H1 (cell line): ENCODE measurements around the gene PGAP3. TPM values are rescaled to one million over a fixed set of nuclear protein-coding genes. Genes with fewer than 3 reads are reported as not detected.

ENCODE experiments used
- CTCF ChIA-PET: fragments of 300-600 bp; sonication (Branson Sonifier 250); formaldehyde crosslinking; loops from one replicate; lab custom pipeline; 2021; ENCODE audit not compliant: partially characterized antibody; lab: Charles Lee
- POLR2A ChIA-PET: fragments of 300-600 bp; sonication (Branson Sonifier 250); formaldehyde crosslinking; loops from one replicate; lab custom pipeline; 2021; ENCODE audit warnings: inconsistent platforms; ENCODE audit not compliant: partially characterized antibody; lab: Charles Lee
- DNase-seq, 2 experiments: peaks; one replicate each; pipeline versions ENCODE4 v3.0.0 to v3.0.0-alpha.2; 2010 to 2022; ENCODE audit warnings: low spot score in 2 of 2, low read depth in 1 of 2, mixed read lengths in 1 of 2
- FAIRE-seq: peaks from 2 replicates; lab custom pipeline; 2011; peaks lifted over from hg19 to GRCh38; lab: Jason Lieb, UNC
- H2AFZ ChIP-seq: 2 replicates; pipeline ENCODE4 v1.8.1; 2012; ENCODE audit warnings: low read length, inconsistent platforms
- H2AK5ac ChIP-seq: 2 replicates; pipeline ENCODE4 v1.6.1; 2013; ENCODE audit warnings: low read depth, low read length
- H2BK120ac ChIP-seq: replicated peaks from 2 replicates; pipeline ENCODE3; 2013; ENCODE audit warnings: low read depth, low read length, inconsistent platforms
- H2BK12ac ChIP-seq: 2 replicates; pipeline ENCODE4 v1.6.1; 2013; ENCODE audit warnings: low read depth, low read length
- H2BK15ac ChIP-seq: 2 replicates; pipeline ENCODE4 v1.6.1; 2013; ENCODE audit warnings: low read length
- H2BK20ac ChIP-seq: 2 replicates; pipeline ENCODE4 v1.6.1; 2013; ENCODE audit warnings: low read length
- H2BK5ac ChIP-seq: 2 replicates; pipeline ENCODE4 v1.6.1; 2013; ENCODE audit warnings: low read depth, low read length
- H3K14ac ChIP-seq: 2 replicates; pipeline ENCODE4 v1.6.1; 2013; ENCODE audit warnings: inconsistent platforms; ENCODE audit not compliant: insufficient read length
- H3K18ac ChIP-seq: 2 replicates; pipeline ENCODE4 v1.6.1; 2013; ENCODE audit warnings: low read length; ENCODE audit errors: extremely low read depth
- H3K23ac ChIP-seq: 2 replicates; pipeline ENCODE4 v1.6.1; 2013; ENCODE audit warnings: inconsistent platforms; ENCODE audit not compliant: insufficient read length
- H3K23me2 ChIP-seq: 2 replicates; pipeline ENCODE4 v1.6.1; 2013; ENCODE audit warnings: low read depth, low read length
- H3K27ac ChIP-seq: 2 replicates; pipeline ENCODE4 v1.6.1; 2011; ENCODE audit warnings: low read depth, low read length, inconsistent platforms
- H3K27me3 ChIP-seq, 4 experiments: replicated peaks in 1 of 4; 1 replicate in 1 of 4; 2 replicates in 3 of 4; pipeline versions ENCODE4 v1.6.1 to v1.8.1; 2011 to 2013; ENCODE audit warnings: low read length in 3 of 4, mild to moderate bottlenecking in 3 of 4, inconsistent platforms in 2 of 4, mixed read lengths in 2 of 4, moderate library complexity in 1 of 4; ENCODE audit not compliant: control insufficient read depth in 3 of 4, insufficient read depth in 3 of 4; ENCODE audit errors: extremely low read depth in 1 of 4
- H3K36me3 ChIP-seq, 4 experiments: 2 replicates each; pipeline versions ENCODE4 v1.6.1 to v1.8.1; 2011 to 2013; ENCODE audit warnings: mild to moderate bottlenecking in 4 of 4, low read length in 3 of 4, moderate library complexity in 2 of 4, control low read depth in 1 of 4, inconsistent platforms in 1 of 4; ENCODE audit not compliant: insufficient read depth in 4 of 4, control insufficient read depth in 2 of 4
- H3K4ac ChIP-seq: replicated peaks from 2 replicates; pipeline ENCODE3; 2013; ENCODE audit warnings: low read length, low read depth, mixed read lengths, inconsistent platforms; ENCODE audit not compliant: insufficient read length
- H3K4me1 ChIP-seq, 4 experiments: replicated peaks in 1 of 4; 1 replicate in 1 of 4; 2 replicates in 3 of 4; pipeline versions ENCODE4 v1.6.1 to v1.8.1; 2011 to 2013; ENCODE audit warnings: low read length in 3 of 4, inconsistent platforms in 2 of 4, mixed read lengths in 1 of 4; ENCODE audit not compliant: insufficient read depth in 4 of 4, control insufficient read depth in 3 of 4
- H3K4me2 ChIP-seq, 2 experiments: 2 replicates each; pipeline versions ENCODE4 v1.6.1 to v1.8.1; 2011 to 2013; ENCODE audit warnings: low read depth in 2 of 2, low read length in 2 of 2, control low read depth in 1 of 2, inconsistent platforms in 1 of 2, mild to moderate bottlenecking in 1 of 2; ENCODE audit not compliant: insufficient read depth in 1 of 2
- H3K4me3 ChIP-seq, 4 experiments: fragments of 200-600, 300-600 bp in 1 of 4; sonication (generic), shearing (Covaris generic), sonication (Bioruptor Twin) in 1 of 4; 2 replicates each; pipeline versions ENCODE4 v1.5.1 to v1.8.1; 2011 to 2016; ENCODE audit warnings: low read length in 4 of 4, low read depth in 3 of 4, control low read depth in 2 of 4, inconsistent platforms in 2 of 4, mild to moderate bottlenecking in 2 of 4, mixed read lengths in 1 of 4, moderate library complexity in 1 of 4; ENCODE audit not compliant: insufficient read depth in 2 of 4; ENCODE audit errors: extremely low read depth in 1 of 4
- H3K56ac ChIP-seq: replicated peaks from 2 replicates; pipeline ENCODE3; 2013; ENCODE audit warnings: low read depth, mild to moderate bottlenecking, mixed read lengths, low read length, inconsistent platforms; ENCODE audit not compliant: insufficient read length
- H3K79me1 ChIP-seq: 2 replicates; pipeline ENCODE4 v1.6.1; 2013; ENCODE audit warnings: low read depth, low read length, control low read depth
- H3K79me2 ChIP-seq, 2 experiments: 2 replicates each; pipeline versions ENCODE4 v1.6.1 to v1.8.1; 2012 to 2013; ENCODE audit warnings: low read length in 2 of 2, mild to moderate bottlenecking in 2 of 2, inconsistent platforms in 1 of 2; ENCODE audit not compliant: insufficient read depth in 2 of 2, control insufficient read depth in 1 of 2
- H3K9ac ChIP-seq, 4 experiments: replicated peaks in 1 of 4; 1 replicate in 1 of 4; 2 replicates in 3 of 4; pipeline versions ENCODE4 v1.6.1 to v1.8.1; 2011 to 2013; ENCODE audit warnings: low read depth in 3 of 4, low read length in 3 of 4, control low read depth in 2 of 4, mild to moderate bottlenecking in 2 of 4, moderate library complexity in 2 of 4, inconsistent platforms in 1 of 4; ENCODE audit errors: extremely low read depth in 1 of 4
- H3K9me3 ChIP-seq, 2 experiments: 2 replicates each; pipeline versions ENCODE4 v1.6.1 to v1.8.1; 2012 to 2013; ENCODE audit warnings: mild to moderate bottlenecking in 2 of 2, moderate library complexity in 2 of 2, control low read depth in 1 of 2, inconsistent platforms in 1 of 2, low read depth in 1 of 2, low read length in 1 of 2, mixed read lengths in 1 of 2; ENCODE audit not compliant: insufficient read depth in 2 of 2
- H4K20me1 ChIP-seq, 2 experiments: replicated peaks in 1 of 2; 2 replicates each; pipeline versions ENCODE3 to v1.8.1; 2011 to 2013; ENCODE audit warnings: inconsistent platforms in 2 of 2, low read length in 2 of 2, mild to moderate bottlenecking in 1 of 2; ENCODE audit not compliant: insufficient read depth in 2 of 2, control insufficient read depth in 1 of 2
- H4K5ac ChIP-seq: 2 replicates; pipeline ENCODE4 v1.6.1; 2013; ENCODE audit warnings: low read length, low read depth, mixed read lengths, inconsistent platforms; ENCODE audit not compliant: insufficient read length
- H4K8ac ChIP-seq: 2 replicates; pipeline ENCODE4 v1.8.0; 2013; ENCODE audit warnings: mild to moderate bottlenecking, moderate library complexity, low read length, inconsistent platforms; ENCODE audit not compliant: insufficient read depth; ENCODE audit errors: extremely low read depth
- H4K91ac ChIP-seq: replicated peaks from 2 replicates; pipeline ENCODE3; 2013; ENCODE audit warnings: low read length, mixed read lengths, inconsistent platforms; ENCODE audit not compliant: insufficient read length
- EZH2 ChIP-seq: fragments of 200-600 bp; sonication (generic); IDR thresholded peaks from 2 replicates; pipeline ENCODE4 v1.7.1; 2012; ENCODE audit warnings: low read depth, mild to moderate bottlenecking, moderate library complexity, low read length, inconsistent platforms; ENCODE audit not compliant: severe bottlenecking
- JUND ChIP-seq: IDR thresholded peaks from 2 replicates; pipeline ENCODE4 v1.6.1; 2011; ENCODE audit warnings: mild to moderate bottlenecking, improper control_type of control experiment, low read length
- PHF8 ChIP-seq: fragments of 200-600 bp; sonication (generic); conservative IDR thresholded peaks from 2 replicates; pipeline ENCODE4 v1.7.1; 2012; ENCODE audit warnings: low read depth, mild to moderate bottlenecking, inconsistent platforms, low read length, moderate library complexity
- RXRA ChIP-seq: IDR thresholded peaks from 2 replicates; pipeline ENCODE4 v1.6.1; 2011; ENCODE audit warnings: low read depth, mild to moderate bottlenecking, low read length, moderate library complexity; ENCODE audit not compliant: insufficient read depth
- SIN3A ChIP-seq, 2 experiments: IDR thresholded peaks in 1 of 2; conservative IDR thresholded peaks in 1 of 2; 2 replicates each; pipeline ENCODE4 v1.6.1; 2011 to 2012; ENCODE audit warnings: low read length in 2 of 2, improper control_type of control experiment in 1 of 2, low read depth in 1 of 2, mild to moderate bottlenecking in 1 of 2
- SP4 ChIP-seq: IDR thresholded peaks from 2 replicates; pipeline ENCODE4 v1.6.1; 2012; ENCODE audit warnings: low read length, inconsistent platforms
- SUZ12 ChIP-seq: fragments of 200-600 bp; sonication (generic); IDR thresholded peaks from 2 replicates; pipeline ENCODE4 v1.6.1; 2012; ENCODE audit warnings: mild to moderate bottlenecking, inconsistent platforms, low read length, moderate library complexity, mixed read lengths
- TAF1 ChIP-seq: IDR thresholded peaks from 2 replicates; pipeline ENCODE4 v1.6.1; 2011; ENCODE audit warnings: mild to moderate bottlenecking, low read depth, low read length
- TBP ChIP-seq: IDR thresholded peaks from 2 replicates; pipeline ENCODE4 v1.6.1; 2011; ENCODE audit warnings: low read depth, low read length, improper control_type of control experiment
- TEAD4 ChIP-seq: IDR thresholded peaks from 2 replicates; pipeline ENCODE4 v1.6.1; 2012; ENCODE audit warnings: low read depth, low read length, inconsistent platforms, mixed read lengths
- YY1 ChIP-seq: IDR thresholded peaks from 2 replicates; pipeline ENCODE4 v1.6.1; 2011; ENCODE audit warnings: low read depth, mild to moderate bottlenecking, low read length
- WGBS, 2 experiments: shearing (Covaris generic) in 1 of 2; methylation state at CpG; one replicate each; pipeline versions ENCODE4 v1.1.6 to v1.1.7; 2013 to 2015; ENCODE audit warnings: low lambda C conversion rate in 2 of 2, mixed read lengths in 2 of 2, inconsistent platforms in 1 of 2, low coverage in 1 of 2, missing lambda C conversion rate in 1 of 2; ENCODE audit not compliant: insufficient replicate concordance in 2 of 2, insufficient coverage in 1 of 2, insufficient read length in 1 of 2; ENCODE audit errors: extremely low coverage in 1 of 2, missing lambda C conversion rate in 1 of 2; 5-methylcytosine and 5-hydroxymethylcytosine counted together
- polyA plus RNA-seq, 7 experiments: library from polyadenylated mRNA; depleted of rRNA in 3 of 7; stranded (reverse) in 5 of 7; unstranded in 2 of 7; fragments of >200 nt in 5 of 7; fragments of 200-250 nt in 2 of 7; gene quantifications; 1 replicate in 5 of 7; 2 replicates in 1 of 7; 4 replicates in 1 of 7; pipeline versions ENCODE4 v1.2.1 to v1.2.3, GENCODE V29; 2011 to 2013; ENCODE audit warnings: missing spikeins in 2 of 7, mixed read lengths in 2 of 7
- total RNA-seq: library from RNA; stranded (reverse); fragmentation: NEBNext Ultra II Directional; extraction: Animal tissue kit (Norgen Biotek cat#: 25700); gene quantifications from 2 replicates; pipeline ENCODE4 v1.2.1, GENCODE V29; 2021
- TF ChIP-seq, protein P1 (sequence below): IDR thresholded peaks from 2 replicates; pipeline ENCODE4 v1.6.1; 2012; ENCODE audit warnings: inconsistent platforms

Gene PGAP3
- total and polyA plus RNA-seq, 2 of the 8 experiments (the other 6 are each of a cell fraction or from before 2014, with no cell fraction given): 21.0 to 30.7 TPM

DNA sequence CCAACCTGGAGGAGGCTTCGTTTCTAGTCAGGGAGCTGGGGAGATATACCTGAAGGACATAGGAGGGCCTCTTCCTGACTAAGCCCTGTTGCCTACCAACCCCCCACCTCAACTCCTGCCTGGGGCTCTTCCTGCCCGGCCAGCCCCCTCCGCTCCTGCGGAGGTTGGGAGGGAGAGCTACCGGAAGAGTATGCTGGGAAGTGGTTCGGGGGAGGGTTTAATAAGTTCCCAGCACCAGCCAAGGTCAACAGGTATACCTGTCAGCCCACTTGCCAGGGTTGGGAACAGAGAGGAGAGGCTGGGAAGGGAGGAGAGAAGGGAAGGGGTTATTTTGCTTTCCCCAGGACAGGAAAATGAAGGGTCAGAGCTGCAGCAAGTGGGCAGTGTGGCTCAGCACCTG lies 56.5 kb downstream of the PGAP3 start:
- Histone ChIP-seq H3K9ac (no peak overlapping the region), H3K79me2 (no peaks in the 10 kb centered on the region), H3K18ac (peak overlapping the region; percentile 88; the same call in 1 of the 2 replicates), H3K36me3 (no peaks in the 10 kb centered on the region), H3K4ac (no peak overlapping the region), H2BK120ac (peak overlapping the region; percentile 1), H3K4me3 (peak overlapping the region in 1 of 4 experiments; percentile 2; a peak in 1 of 8 replicates), H3K56ac (no peak overlapping the region), H4K20me1 (peaks cover 0 to under 1% of the 10 kb centered on the region in 2 experiments), H2BK5ac (peak overlapping the region; percentile 85; the same call in 1 of the 2 replicates), H3K23me2 (peaks cover 9% of the 10 kb centered on the region), H2AK5ac (peak overlapping the region; percentile 7; the same call in 1 of the 2 replicates), H4K91ac (peak overlapping the region; percentile 20), H2BK15ac (peak overlapping the region; percentile 88; the same call in 1 of the 2 replicates), H4K8ac (no peak overlapping the region), H2AFZ (0 out of 2 replicates have a peak overlapping the region, but pooled peaks have one; percentile 4), H3K23ac (no peak overlapping the region), H3K27ac (no peak overlapping the region), H3K14ac (no peak overlapping the region), H3K4me1 (peaks cover 11 to 57% (median 49%) of the 10 kb centered on the region in 4 experiments), H3K9me3 (no peaks in the 10 kb centered on the region), H3K27me3 (peaks cover 2 to 19% (median 15%) of the 10 kb centered on the region in 4 experiments; a peak in 6 of 7 replicates), H3K79me1 (0 out of 2 replicates have a peak, but pooled peaks cover 2% of the 10 kb centered on the region), H4K5ac (no peak overlapping the region), H3K4me2 (peak overlapping the region; percentile 9 to 49; a peak in 3 of 4 replicates), H2BK20ac (peak overlapping the region; percentile 93; the same call in 1 of the 2 replicates), H2BK12ac (peak overlapping the region; percentile 75; the same call in 1 of the 2 replicates)
- CTCF ChIA-PET: interaction anchor here (0.6 to 49.2 kb wide), 14 partner anchors 8 to 903 kb away, joined by 3 to 1885 read pairs (median 3); partner anchors contain the start of genes ERBB2, MIEN1, PGAP3 and PNMT
- FAIRE-seq (peak; percentile 28), DNase-seq (no peak)
- POLR2A ChIA-PET: interaction anchor here (0.6 to 5.8 kb wide), 14 partner anchors 8 to 118 kb away, joined by 3 to 39 read pairs (median 4); partner anchors contain the start of genes PNMT and TCAP
- 24% methylated on average over 6 of the region's 6 CpGs; no CpG with 5 or more reads in 1 of the 2 experiments for WGBS, 2 experiments
- TF ChIP-seq YY1: no peak
- TF ChIP-seq RXRA: no peak
- 0 out of 2 replicates have a peak, but pooled peaks have one; percentile 9 for TF ChIP-seq TAF1
- no peak for TF ChIP-seq SP4
- no peak for TF ChIP-seq SIN3A (conservative IDR thresholded peaks at IDR 0.05 in 1 of 2, IDR thresholded peaks at IDR 0.05 in 1 of 2; ENCODE audit: low read depth in 1 of 2, low read length in 2 of 2)
- no peak for TF ChIP-seq TEAD4
- TF ChIP-seq TBP: no peak
- no peak for TF ChIP-seq EZH2
- TF ChIP-seq, protein P1, sequence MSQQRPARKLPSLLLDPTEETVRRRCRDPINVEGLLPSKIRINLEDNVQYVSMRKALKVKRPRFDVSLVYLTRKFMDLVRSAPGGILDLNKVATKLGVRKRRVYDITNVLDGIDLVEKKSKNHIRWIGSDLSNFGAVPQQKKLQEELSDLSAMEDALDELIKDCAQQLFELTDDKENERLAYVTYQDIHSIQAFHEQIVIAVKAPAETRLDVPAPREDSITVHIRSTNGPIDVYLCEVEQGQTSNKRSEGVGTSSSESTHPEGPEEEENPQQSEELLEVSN: no peak
- no peak for TF ChIP-seq SUZ12
- TF ChIP-seq PHF8: no peak
- no peak for TF ChIP-seq JUND
